HG03060 (cell line): ENCODE measurements around the gene FOXR1.
A peak's percentile ranks its signal among the peaks of the same experiment; 100 is the strongest.
"Not testable (repeated sequence)": the region's sequence is repeated elsewhere in the genome, so short reads cannot be mapped to it uniquely, and the experiment has no call there.

ENCODE experiments used
- ATAC-seq: cut with Tn5 transposase; IDR thresholded peaks from one replicate; pipeline ENCODE4 v1.9.1; 2021; ENCODE audit warnings: low read depth, moderate number of reproducible peaks; ENCODE audit not compliant: unreplicated experiment

FOXR1 gene

DNA sequence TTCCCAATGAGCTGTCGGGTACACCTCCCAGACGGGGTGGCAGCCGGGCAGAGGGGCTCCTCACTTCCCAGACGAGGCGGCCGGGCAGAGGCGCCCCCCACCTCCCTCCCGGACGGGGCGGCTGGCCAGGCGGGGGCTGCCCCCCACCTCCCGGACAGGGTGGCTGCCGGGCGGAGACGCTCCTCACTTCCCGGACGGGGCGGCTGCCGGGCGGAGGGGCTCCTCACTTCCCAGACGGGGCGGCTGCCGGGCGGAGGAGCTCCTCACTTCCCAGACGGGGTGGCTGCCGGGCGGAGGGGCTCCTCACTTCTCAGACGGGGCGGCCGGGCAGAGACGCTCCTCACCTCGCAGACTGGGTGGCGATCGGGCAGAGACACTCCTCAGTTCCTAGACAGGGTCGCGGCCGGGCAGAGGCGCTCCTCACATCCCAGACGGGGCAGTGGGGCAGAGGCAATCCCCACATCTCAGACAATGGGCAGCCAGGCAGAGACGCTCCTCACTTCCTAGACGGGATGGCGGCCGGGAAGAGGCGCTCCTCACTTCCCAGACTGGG lies 20.0 kb downstream of the FOXR1 start:
- ATAC-seq: not testable (repeated sequence)

DNA sequence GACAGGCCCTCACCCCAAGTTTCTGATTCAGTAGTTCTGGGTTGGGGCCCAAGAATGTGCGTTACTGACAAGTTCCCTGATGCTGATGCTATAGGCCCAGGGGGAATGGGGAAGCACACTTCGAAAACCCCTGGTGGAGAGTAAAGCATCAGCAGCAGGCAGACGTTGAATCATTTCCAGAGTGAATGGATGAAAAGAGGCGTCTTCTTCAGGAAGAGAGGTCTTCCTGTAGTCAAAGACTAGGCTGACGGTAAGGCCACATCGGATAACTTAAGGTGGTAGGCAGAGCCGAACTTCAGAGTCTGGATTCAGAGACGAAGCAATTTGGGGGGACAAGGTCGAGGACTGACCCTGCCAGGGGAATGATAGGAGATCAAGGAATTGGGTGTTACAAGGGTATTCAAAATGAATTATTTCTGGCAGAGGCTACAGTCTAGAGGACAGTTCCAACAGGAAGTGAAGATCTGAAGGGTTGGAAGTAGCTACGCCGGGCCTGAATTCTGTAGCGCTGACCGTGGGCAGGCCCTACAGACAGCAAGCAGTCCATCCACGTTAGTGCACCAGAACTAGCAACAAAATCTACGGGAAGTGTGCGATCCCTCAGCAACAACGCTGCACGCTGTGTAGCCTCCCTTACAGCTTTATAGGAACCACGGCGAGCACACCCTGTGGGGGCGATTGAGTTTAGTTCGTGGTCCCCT lies 25.5 kb downstream of the FOXR1 start:
- ATAC-seq: no peak

GRCh38 chr11:118997627-118998387 lies 26.2 kb downstream of the FOXR1 start, which contains the start of gene CENATAC:
Gene CENATAC, plus strand, starts transcription at chr11:118998138. Its CDS starts 60 bp downstream, at chr11:118998198.
- ATAC-seq: peak; percentile 59

- no peak for ATAC-seq
Measured at GRCh38 chr11:118998388-118998717, 26.8 kb downstream of the FOXR1 start.

DNA sequence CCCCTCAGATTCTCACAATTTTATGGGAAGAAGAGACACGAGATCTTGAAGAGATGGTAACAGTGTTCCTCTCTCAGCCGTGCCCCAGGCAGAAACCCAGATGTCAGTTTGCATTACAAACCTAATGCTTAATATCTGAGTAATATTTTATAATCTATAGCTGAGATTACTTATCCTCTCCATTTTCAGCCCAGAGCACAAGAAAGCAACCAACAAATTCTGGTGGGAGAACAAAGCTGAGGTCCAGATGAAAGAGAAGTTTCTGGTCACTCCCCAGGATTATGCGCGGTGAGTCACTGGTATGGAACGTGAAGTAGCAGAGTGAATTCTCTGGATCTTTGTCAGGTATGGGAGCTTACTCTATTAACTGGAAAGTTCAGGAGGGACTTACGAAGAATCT lies 27.3 kb downstream of the FOXR1 start:
- no peak for ATAC-seq

DNA sequence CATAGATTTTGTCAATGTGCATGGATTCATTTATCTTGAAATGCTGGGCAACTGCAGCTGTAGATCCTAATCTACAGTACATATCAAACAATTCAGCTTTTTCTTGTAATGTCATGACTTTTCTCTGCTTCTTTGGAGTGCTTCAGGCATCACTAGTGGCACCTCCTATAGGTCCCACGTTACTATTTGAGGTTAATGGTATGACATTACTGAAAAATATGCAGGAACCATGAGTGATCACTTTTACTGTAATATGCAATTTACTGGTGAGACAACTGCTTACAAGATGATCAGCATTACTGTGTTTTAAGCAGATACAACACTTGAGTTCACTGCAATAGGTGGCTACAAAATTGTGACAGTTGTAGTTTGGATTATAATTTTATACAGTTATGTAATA lies 29.3 kb downstream of the FOXR1 start:
- ATAC-seq: no peak

- no peak for ATAC-seq
Measured at GRCh38 chr11:119006656-119007055, 35.1 kb downstream of the FOXR1 start.

DNA sequence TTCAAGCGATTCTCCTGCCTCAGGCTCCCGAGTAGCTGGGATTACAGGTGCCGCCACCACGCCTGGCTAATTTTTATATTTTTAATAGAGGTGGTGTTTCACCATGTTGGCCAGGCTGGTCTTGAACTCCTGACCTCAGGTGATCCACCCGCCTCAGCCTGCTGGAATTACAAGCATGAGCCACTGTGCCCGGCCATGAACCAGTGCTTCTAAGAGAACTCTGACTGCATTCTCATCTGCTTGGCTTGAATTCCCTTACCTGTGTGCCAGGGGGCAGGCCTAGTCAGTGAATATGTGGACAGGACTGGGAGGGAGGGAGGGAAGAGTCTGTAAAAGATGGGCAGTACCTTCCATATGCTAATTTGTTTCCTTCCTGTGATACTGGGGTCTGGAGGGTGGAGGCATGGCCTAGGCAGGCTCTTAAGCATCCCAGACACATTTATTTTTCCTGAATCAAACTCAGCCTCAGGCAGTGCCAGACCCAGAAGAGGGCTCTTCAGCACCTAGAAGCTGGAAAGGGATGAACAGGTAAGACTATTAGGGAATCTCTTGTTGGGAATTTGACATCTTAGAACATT lies 40.0 kb downstream of the FOXR1 start:
- no peak for ATAC-seq

DNA sequence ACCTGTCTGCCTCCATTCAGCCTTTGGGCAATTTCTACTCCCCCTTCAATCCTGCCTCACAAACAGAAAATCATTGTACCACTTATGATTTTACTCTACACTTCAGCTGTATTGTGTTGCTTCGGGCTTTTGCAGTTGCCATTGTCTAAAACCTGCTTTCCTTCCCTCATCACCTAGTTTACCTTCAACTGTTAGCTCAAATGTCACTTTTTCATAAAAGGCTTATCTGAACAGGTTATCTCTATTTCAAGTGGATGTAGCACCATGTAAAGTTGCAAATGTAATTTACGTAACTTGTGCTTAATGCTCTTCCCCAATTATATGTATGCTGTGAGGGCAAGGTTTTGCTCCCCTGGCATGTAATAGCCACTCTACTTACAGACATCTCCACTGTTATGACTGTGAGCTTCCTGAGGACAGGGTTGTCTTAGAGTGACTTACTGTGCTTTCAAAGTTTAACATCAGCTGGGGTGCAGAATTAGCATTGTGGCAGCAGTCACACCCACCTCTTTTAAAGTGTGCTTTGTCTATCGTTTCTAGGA lies 41.1 kb downstream of the FOXR1 start:
- no peak for ATAC-seq

- ATAC-seq: no peak
Measured at GRCh38 chr11:119014209-119014924, 42.8 kb downstream of the FOXR1 start.

DNA sequence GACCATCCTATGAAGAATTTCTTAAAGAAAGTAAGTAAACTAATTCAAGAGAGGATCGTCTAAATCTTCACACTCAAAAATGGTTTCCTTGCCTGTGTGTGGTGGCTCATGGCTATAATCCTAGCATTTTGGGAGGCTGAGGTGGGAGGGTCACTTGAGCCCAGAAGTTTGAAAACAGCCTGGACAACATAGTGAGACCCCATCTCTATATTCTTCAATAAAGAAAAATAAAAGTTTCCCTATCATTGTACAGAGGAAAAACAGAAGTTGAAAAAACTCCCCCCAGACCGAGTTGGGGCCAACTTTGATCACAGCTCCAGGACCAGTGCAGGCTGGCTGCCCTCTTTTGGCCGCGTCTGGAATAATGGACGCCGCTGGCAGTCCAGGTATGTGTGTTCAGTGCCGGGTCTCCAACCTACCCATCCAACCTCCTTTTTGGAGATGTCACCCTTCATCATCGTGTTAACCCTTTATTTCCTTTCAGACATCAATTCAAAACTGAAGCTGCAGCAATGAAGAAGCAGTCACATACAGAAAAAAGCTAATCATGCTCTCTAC lies 43.6 kb downstream of the FOXR1 start:
- ATAC-seq: no peak

DNA sequence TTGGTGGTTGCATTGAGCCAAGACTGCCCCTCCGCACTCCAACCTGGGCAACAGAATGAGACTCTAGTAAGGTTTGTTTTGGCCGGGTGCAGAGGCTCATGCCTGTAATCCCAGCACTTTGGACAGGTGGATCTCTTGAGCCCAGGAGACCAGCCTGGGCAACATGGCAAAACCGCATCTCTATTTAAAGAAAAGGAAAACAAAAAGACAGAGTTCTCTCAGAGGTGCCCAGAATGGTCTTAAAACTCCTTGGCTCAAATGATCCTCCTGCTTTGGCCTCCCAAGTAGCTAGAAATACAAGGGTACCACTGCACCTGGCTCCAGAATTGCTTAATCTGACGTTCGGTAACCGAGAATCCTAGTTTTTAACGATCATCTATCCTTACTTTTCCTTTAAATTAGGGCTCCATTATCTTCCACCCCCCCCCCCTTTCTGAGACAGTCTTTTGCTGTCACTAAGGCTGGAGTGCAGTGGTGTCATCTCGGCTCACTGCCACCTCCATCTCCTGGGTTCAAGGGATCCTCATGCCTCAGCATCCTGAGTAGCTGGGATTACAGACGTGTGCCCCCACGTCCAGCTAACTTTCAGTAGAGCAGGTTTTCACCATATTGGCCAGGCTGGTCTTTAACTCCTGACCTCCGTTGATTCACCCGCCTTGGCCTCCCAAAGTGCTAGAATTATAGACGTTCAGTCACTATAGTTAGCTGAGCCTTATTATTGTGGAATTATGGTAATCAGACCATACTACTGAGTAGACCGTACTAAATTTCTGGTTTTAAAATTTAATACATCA lies 44.9 kb downstream of the FOXR1 start:
- no peak for ATAC-seq

DNA sequence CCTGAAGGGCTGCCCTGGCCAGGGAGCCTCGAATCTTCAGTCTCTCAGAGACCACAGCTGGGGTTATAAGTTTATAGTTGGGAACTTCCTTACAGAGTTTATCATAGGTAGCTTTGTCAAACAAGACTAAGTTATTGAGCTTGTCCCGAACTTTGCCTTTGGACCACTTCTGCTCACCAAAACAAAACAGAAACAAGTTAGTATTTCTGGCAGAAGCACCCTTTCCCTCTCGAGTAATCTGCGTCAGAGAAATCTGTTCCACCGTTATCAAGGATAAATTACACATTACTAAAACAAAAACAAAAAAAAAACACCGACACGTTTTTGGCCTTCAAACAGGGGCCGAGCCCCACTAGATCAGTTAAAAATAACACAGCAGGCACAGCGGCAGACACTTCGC lies 45.8 kb downstream of the FOXR1 start:
- ATAC-seq: not testable (repeated sequence)

DNA sequence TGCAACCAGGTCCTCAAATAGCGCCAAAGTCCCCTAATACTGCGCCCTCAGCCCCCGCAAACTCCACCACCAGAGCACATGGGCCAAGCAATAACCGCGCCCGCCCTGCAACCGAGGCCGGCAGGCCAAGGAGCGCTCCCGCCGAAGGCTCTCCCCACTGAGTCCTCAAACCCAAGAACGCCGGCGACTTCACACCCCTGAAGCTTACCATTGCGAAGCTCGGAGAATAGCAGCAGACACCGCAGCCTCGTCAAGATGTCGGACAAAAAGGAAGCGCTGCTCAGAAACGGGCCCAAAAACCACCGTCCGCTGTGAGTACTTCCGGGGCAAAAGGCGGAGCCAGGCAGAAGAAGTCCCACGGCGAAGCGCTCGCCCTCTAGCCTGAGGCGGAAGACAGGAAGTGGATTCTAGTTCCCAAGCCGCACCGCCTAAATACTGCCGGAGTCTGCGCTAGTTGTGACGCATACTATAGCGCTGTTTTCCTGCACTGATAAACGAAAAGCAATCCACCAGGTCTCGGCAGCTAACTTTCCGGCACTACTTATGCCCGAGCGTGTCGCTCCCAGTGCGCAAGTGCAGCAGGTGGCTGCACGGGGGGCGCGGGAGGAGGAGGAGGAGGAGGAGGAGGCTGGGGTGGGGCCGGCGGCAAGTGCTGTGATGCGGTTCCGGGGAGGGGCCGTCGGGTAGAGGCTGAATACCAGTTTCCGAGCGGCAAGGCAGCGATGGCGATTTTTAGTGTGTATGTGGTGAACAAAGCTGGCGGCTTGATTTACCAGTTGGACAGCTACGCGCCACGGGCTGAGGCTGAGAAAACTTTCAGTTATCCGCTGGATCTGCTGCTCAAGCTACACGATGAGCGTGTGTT lies 46.7 kb downstream of the FOXR1 start, which contains the start of the genes RPS25 and TRAPPC4:
Gene RPS25 (minus strand): TSS at position 270 of the 865 bp plus-strand sequence. CDS start 59 bp downstream, at position 211.
Gene TRAPPC4 (plus strand): TSS at position 693 of the 865 bp plus-strand sequence. CDS start 30 bp downstream, at position 723.
- ATAC-seq: peak; percentile 80

DNA sequence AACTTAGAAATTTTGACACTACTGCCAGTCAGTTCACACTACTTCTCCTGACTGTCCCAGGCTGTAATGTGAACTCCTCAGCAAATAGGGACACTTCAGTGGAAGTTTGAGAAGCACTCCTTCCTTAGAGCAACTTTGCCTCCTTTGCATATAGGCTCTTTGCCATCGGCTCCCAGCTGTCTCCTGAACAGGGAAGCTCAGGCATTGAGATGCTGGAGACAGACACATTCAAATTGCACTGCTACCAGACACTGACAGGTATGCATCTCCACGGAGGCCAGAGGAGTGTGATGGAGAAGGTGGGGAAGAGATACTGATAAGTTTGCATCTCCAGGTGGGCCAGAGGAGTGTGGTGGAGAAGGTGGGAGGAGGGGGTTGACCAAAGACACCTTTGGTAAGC lies 48.4 kb downstream of the FOXR1 start:
- no peak for ATAC-seq

DNA sequence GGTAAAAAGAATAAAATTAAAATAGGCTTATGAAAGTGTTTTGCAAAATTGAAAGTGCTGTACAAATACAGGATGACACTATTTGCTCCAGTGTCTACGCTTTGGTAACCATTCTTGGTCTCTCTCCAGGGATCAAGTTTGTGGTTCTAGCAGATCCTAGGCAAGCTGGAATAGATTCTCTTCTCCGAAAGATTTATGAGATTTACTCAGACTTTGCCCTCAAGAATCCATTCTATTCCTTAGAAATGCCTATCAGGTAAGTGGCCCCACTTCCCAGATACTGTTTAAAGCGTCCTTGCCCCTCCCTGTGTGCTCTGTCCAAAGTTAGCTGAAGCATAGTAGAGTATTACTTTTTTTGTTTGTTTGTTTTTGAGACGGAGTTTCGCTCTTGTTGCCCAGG lies 50.1 kb downstream of the FOXR1 start:
- ATAC-seq: no peak

DNA sequence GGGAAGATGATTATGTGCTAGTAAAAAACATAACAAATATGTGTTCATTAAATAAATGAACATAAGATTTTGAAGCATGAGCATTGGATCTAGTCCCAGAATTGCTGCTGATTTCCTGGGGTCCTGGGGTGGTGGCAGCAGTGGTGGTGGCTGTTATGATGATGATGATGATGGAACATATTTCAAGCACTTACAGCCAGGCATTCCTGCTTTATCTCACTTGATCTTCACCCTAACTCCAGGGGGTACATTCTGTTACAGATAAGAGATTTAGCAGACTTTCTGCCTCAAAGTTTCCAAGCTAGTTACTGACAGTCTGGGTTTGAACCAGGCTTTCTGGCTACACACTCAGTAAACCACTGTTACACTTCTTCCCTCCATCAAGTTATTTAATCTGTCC lies 52.2 kb downstream of the FOXR1 start:
- ATAC-seq: no peak

- no peak for ATAC-seq
Measured at GRCh38 chr11:119024430-119025098, 53.0 kb downstream of the FOXR1 start.
